Activated gamma-delta T cell treated with Interleukin-2 at 50 U/mL for 16 hours (primary cell): ENCODE results near the gene DUSP5.
"Not testable (repeated sequence)": the region's sequence is repeated elsewhere in the genome, so short reads cannot be mapped to it uniquely, and the experiment has no call there.

Experiments
- DNase-seq: peaks from one replicate; pipeline ENCODE4 v3.0.0-alpha.2; 2020

The DUSP5 gene

GRCh38 chr10:110497438-110498086 is at the start of gene DUSP5:
TSS of gene DUSP5 (plus strand) at chr10:110497907. CDS start at chr10:110498122, 215 bp downstream.
- peak; percentile 93 for DNase-seq

GRCh38 chr10:110448682-110449418 is 48.9 kb upstream of the DUSP5 start:
- no peak for DNase-seq

- DNase-seq: no peak
Measured at GRCh38 chr10:110455446-110455845, 42.3 kb upstream of the DUSP5 start.

GRCh38 chr10:110456046-110456445 is 41.7 kb upstream of the DUSP5 start:
- no peak for DNase-seq

- no peak for DNase-seq
Measured at GRCh38 chr10:110456523-110457091, 41.1 kb upstream of the DUSP5 start.

- no peak for DNase-seq
Measured at GRCh38 chr10:110457851-110458250, 39.9 kb upstream of the DUSP5 start.

- DNase-seq: no peak
Measured at GRCh38 chr10:110458266-110458920, 39.3 kb upstream of the DUSP5 start.

- DNase-seq: no peak
Measured at GRCh38 chr10:110459600-110459999, 38.1 kb upstream of the DUSP5 start.

GRCh38 chr10:110460111-110460809 is 37.4 kb upstream of the DUSP5 start:
- peak; percentile 49 for DNase-seq

- no peak for DNase-seq
Measured at GRCh38 chr10:110461088-110461487, 36.6 kb upstream of the DUSP5 start.

GRCh38 chr10:110461530-110461929 is 36.2 kb upstream of the DUSP5 start:
- no peak for DNase-seq

GRCh38 chr10:110462166-110463095 is 35.3 kb upstream of the DUSP5 start:
- DNase-seq: no peak

- not testable (repeated sequence) for DNase-seq
Measured at GRCh38 chr10:110468258-110468657, 29.4 kb upstream of the DUSP5 start.

- not testable (repeated sequence) for DNase-seq
Measured at GRCh38 chr10:110470541-110470940, 27.2 kb upstream of the DUSP5 start.

GRCh38 chr10:110471566-110472139 is 26.1 kb upstream of the DUSP5 start:
- no peak for DNase-seq

GRCh38 chr10:110474017-110474416 is 23.7 kb upstream of the DUSP5 start:
- no peak for DNase-seq

- no peak for DNase-seq
Measured at GRCh38 chr10:110474826-110475225, 22.9 kb upstream of the DUSP5 start.

- no peak for DNase-seq
Measured at GRCh38 chr10:110475722-110476515, 21.8 kb upstream of the DUSP5 start.

- DNase-seq: no peak
Measured at GRCh38 chr10:110479710-110480109, 18.0 kb upstream of the DUSP5 start.

- no peak for DNase-seq
Measured at GRCh38 chr10:110480387-110480786, 17.3 kb upstream of the DUSP5 start.

- DNase-seq: no peak
Measured at GRCh38 chr10:110481919-110482318, 15.8 kb upstream of the DUSP5 start.
